Esophagus (tissue), 2 donors: ENCODE data around the gene NUDCD3. TPM values are rescaled to one million over a fixed set of nuclear protein-coding genes. Genes with fewer than 3 reads are reported as not detected.

ENCODE experiments used
- H3K27ac ChIP-seq, 2 donors: one replicate each; pipeline ENCODE4 v1.5.1; 2013; ENCODE audit warnings: low read depth in 2 of 2, mild to moderate bottlenecking in 2 of 2, inconsistent platforms in 1 of 2, low read length in 1 of 2, moderate library complexity in 1 of 2
- H3K27me3 ChIP-seq, 2 donors: one replicate each; pipeline ENCODE4 v1.6.1; 2013; ENCODE audit warnings: low read length in 2 of 2, control low read depth in 1 of 2, mild to moderate bottlenecking in 1 of 2; ENCODE audit not compliant: insufficient read depth in 2 of 2, control insufficient read depth in 1 of 2
- H3K36me3 ChIP-seq, 2 donors: one replicate each; pipeline ENCODE4 v1.6.1; 2013; ENCODE audit warnings: low read length in 1 of 2; ENCODE audit not compliant: control insufficient read depth in 2 of 2, insufficient read depth in 2 of 2
- H3K4me1 ChIP-seq, 2 donors: one replicate each; pipeline ENCODE4 v1.6.1; 2013; ENCODE audit warnings: low read length in 1 of 2; ENCODE audit not compliant: control insufficient read depth in 2 of 2, insufficient read depth in 2 of 2
- H3K4me3 ChIP-seq, 2 donors: one replicate each; pipeline ENCODE4 v1.5.1; 2013; ENCODE audit warnings: low read length in 2 of 2, mild to moderate bottlenecking in 2 of 2, low read depth in 1 of 2, moderate library complexity in 1 of 2
- H3K9me3 ChIP-seq, 2 donors: one replicate each; pipeline ENCODE4 v1.6.1; 2013; ENCODE audit warnings: mild to moderate bottlenecking in 2 of 2, low read depth in 1 of 2, low read length in 1 of 2, moderate library complexity in 1 of 2; ENCODE audit not compliant: control insufficient read depth in 2 of 2, insufficient read depth in 1 of 2
- WGBS, 2 donors: extraction: QIAGEN DNeasy Blood & Tissue Kit; methylation state at CpG; one replicate each; pipeline ENCODE4 v1.1.7; 2013; 5-methylcytosine and 5-hydroxymethylcytosine counted together
- polyA plus RNA-seq, 2 donors: library from polyadenylated mRNA; stranded (reverse); fragments of 200-250 nt; gene quantifications; one replicate each; pipeline ENCODE4 v1.2.3, GENCODE V29; 2013
- donor health status: healthy with polysubstance abuse.
- donor health status: Bipolar disorder and iron deficiency.

The NUDCD3 gene
- polyA plus RNA-seq, 2 donors: 20.5 to 21.2 TPM

- 96 to 98% methylated on average over 11 of the region's 11 CpGs for WGBS, 2 donors
- H3K36me3 ChIP-seq: peaks cover 17 to 47% of the 10 kb centered on the region in 2 donors
- no peaks in the 10 kb centered on the region for H3K4me1 ChIP-seq
Measured at GRCh38 chr7:44391746-44392617, 98.5 kb downstream of the NUDCD3 start.

GRCh38 chr7:44391171-44391570 lies 99.3 kb downstream of the NUDCD3 start:
- peaks cover 17 to 51% of the 10 kb centered on the region in 2 donors for H3K36me3 ChIP-seq
- no peaks in the 10 kb centered on the region for H3K4me1 ChIP-seq
- H3K4me3 ChIP-seq: no peak overlapping the region
- 88 to 91% methylated on average over 10 of the region's 10 CpGs for WGBS, 2 donors
- no peaks in the 10 kb centered on the region for H3K27me3 ChIP-seq
- no peaks in the 10 kb centered on the region for H3K9me3 ChIP-seq
- no peak overlapping the region for H3K27ac ChIP-seq

More at GRCh38 chr7:44391746-44392617, 98.5 kb downstream of the NUDCD3 start:
- Histone ChIP-seq H3K27me3 (no peaks in the 10 kb centered on the region), H3K9me3 (no peaks in the 10 kb centered on the region), H3K4me3 (no peak overlapping the region), H3K27ac (no peak overlapping the region)

- Histone ChIP-seq H3K36me3 (peaks cover 17 to 52% of the 10 kb centered on the region in 2 donors), H3K4me1 (no peaks in the 10 kb centered on the region)
- 91% methylated on average over 2 of the region's 2 CpGs for WGBS, 2 donors
Measured at GRCh38 chr7:44390701-44391100, 99.8 kb downstream of the NUDCD3 start.

GRCh38 chr7:44388089-44388970 lies 102.1 kb downstream of the NUDCD3 start:
- Histone ChIP-seq H3K4me1 (no peaks in the 10 kb centered on the region), H3K4me3 (no peak overlapping the region), H3K27ac (no peak overlapping the region), H3K27me3 (no peaks in the 10 kb centered on the region), H3K9me3 (no peaks in the 10 kb centered on the region), H3K36me3 (peaks cover 14 to 63% of the 10 kb centered on the region in 2 donors)
- WGBS, 2 donors: 88 to 93% methylated on average over 14 of the region's 14 CpGs

More at GRCh38 chr7:44390701-44391100, 99.8 kb downstream of the NUDCD3 start:
- no peak overlapping the region for H3K4me3 ChIP-seq
- no peak overlapping the region for H3K27ac ChIP-seq
- no peaks in the 10 kb centered on the region for H3K27me3 ChIP-seq
- no peaks in the 10 kb centered on the region for H3K9me3 ChIP-seq

- 65 to 78% methylated on average over 2 of the region's 2 CpGs for WGBS, 2 donors
- Histone ChIP-seq H3K27me3 (no peaks in the 10 kb centered on the region), H3K4me3 (no peak overlapping the region), H3K9me3 (no peaks in the 10 kb centered on the region), H3K36me3 (peaks cover 14 to 63% of the 10 kb centered on the region in 2 donors), H3K4me1 (no peaks in the 10 kb centered on the region), H3K27ac (no peak overlapping the region)
Measured at GRCh38 chr7:44387389-44387788, 103.1 kb downstream of the NUDCD3 start.

- Histone ChIP-seq H3K27ac (no peak overlapping the region), H3K4me1 (no peaks in the 10 kb centered on the region), H3K4me3 (no peak overlapping the region), H3K9me3 (no peaks in the 10 kb centered on the region), H3K36me3 (peaks cover 14 to 59% of the 10 kb centered on the region in 2 donors), H3K27me3 (no peaks in the 10 kb centered on the region)
- WGBS, 2 donors: 82 to 85% methylated on average over 8 of the region's 8 CpGs
Measured at GRCh38 chr7:44386139-44386913, 104.1 kb downstream of the NUDCD3 start.

GRCh38 chr7:44385434-44386138 lies 104.9 kb downstream of the NUDCD3 start:
- Histone ChIP-seq H3K27ac (no peak overlapping the region), H3K9me3 (no peaks in the 10 kb centered on the region), H3K4me3 (no peak overlapping the region), H3K27me3 (no peaks in the 10 kb centered on the region), H3K36me3 (peaks cover 11 to 59% of the 10 kb centered on the region in 2 donors), H3K4me1 (peaks cover 0 to 2% of the 10 kb centered on the region in 2 donors)
- WGBS, 2 donors: 83% methylated on average over 13 of the region's 13 CpGs

GRCh38 chr7:44384586-44385433 lies 105.6 kb downstream of the NUDCD3 start:
- H3K4me3 ChIP-seq: no peak overlapping the region
- H3K36me3 ChIP-seq: peaks cover 10 to 57% of the 10 kb centered on the region in 2 donors

More at GRCh38 chr7:44384586-44385433, 105.6 kb downstream of the NUDCD3 start:
- 90 to 92% methylated on average over 17 of the region's 17 CpGs for WGBS, 2 donors
- peaks cover 0 to 3% of the 10 kb centered on the region in 2 donors for H3K4me1 ChIP-seq
- H3K27me3 ChIP-seq: no peaks in the 10 kb centered on the region
- H3K9me3 ChIP-seq: no peaks in the 10 kb centered on the region
- H3K27ac ChIP-seq: no peak overlapping the region
